Adipose tissue (tissue), 3 donors: Measurements from ENCODE around the gene ACSS3. TPM values are rescaled to one million over a fixed set of nuclear protein-coding genes. Genes with fewer than 3 reads are reported as not detected.
"Not testable (repeated sequence)": the region's sequence is repeated elsewhere in the genome, so short reads cannot be mapped to it uniquely, and the experiment has no call there.

Source experiments
- H3K27ac ChIP-seq: one replicate; pipeline ENCODE4 v1.5.1; 2013; ENCODE audit warnings: low read depth, low read length
- WGBS, 3 donors: extraction: QIAGEN DNeasy Blood & Tissue Kit; methylation state at CpG; one replicate each; pipeline ENCODE4 v1.1.7; 2013; 5-methylcytosine and 5-hydroxymethylcytosine counted together
- polyA plus RNA-seq, 3 donors: library from polyadenylated mRNA; stranded (reverse); fragments of 200-250 nt; gene quantifications; one replicate each; pipeline ENCODE4 v1.2.3, GENCODE V29; 2013
- donor health status: healthy with polysubstance abuse.
- donor health status: Bipolar disorder and iron deficiency.
- donor health status: healthy.

ACSS3 gene
- polyA plus RNA-seq, 3 donors: 3.8 to 27.9 (median 14.1) TPM

GRCh38 chr12:81147292-81147919, 69.5 kb downstream of the ACSS3 start:
- 73 to 77% (median 76%) methylated on average over 4 of the region's 4 CpGs for WGBS, 3 donors
- H3K27ac ChIP-seq: no peak overlapping the region

GRCh38 chr12:81150382-81150781, 72.5 kb downstream of the ACSS3 start:
- no peak overlapping the region for H3K27ac ChIP-seq
- WGBS, 3 donors: 76 to 86% (median 85%) methylated on average over 4 of the region's 4 CpGs

- H3K27ac ChIP-seq: no peak overlapping the region
- 83 to 86% (median 86%) methylated on average over 3 of the region's 3 CpGs for WGBS, 3 donors
Measured at GRCh38 chr12:81159856-81160255, 82.0 kb downstream of the ACSS3 start.

- WGBS, 3 donors: 94 to 96% (median 94%) methylated on average over 5 of the region's 5 CpGs
- no peak overlapping the region for H3K27ac ChIP-seq
Measured at GRCh38 chr12:81161680-81162079, 83.8 kb downstream of the ACSS3 start.

- 75 to 87% (median 82%) methylated on average over 4 of the region's 4 CpGs for WGBS, 3 donors
- no peak overlapping the region for H3K27ac ChIP-seq
Measured at GRCh38 chr12:81162391-81163136, 84.7 kb downstream of the ACSS3 start.

- no peak overlapping the region for H3K27ac ChIP-seq
Measured at GRCh38 chr12:81164827-81165226, 86.9 kb downstream of the ACSS3 start.

GRCh38 chr12:81166790-81167189, 88.9 kb downstream of the ACSS3 start:
- no peak overlapping the region for H3K27ac ChIP-seq
- 71 to 89% (median 78%) methylated on average over 2 of the region's 2 CpGs for WGBS, 3 donors

GRCh38 chr12:81167694-81168093, 89.8 kb downstream of the ACSS3 start:
- WGBS, 3 donors: 76 to 85% (median 78%) methylated on average over 1 of the region's 1 CpG
- no peak overlapping the region for H3K27ac ChIP-seq

- H3K27ac ChIP-seq: no peak overlapping the region
- 76 to 91% (median 84%) methylated on average over 3 of the region's 3 CpGs for WGBS, 3 donors
Measured at GRCh38 chr12:81168445-81168844, 90.6 kb downstream of the ACSS3 start.

GRCh38 chr12:81170072-81170471, 92.2 kb downstream of the ACSS3 start:
- H3K27ac ChIP-seq: no peak overlapping the region

GRCh38 chr12:81172851-81173250, 95.0 kb downstream of the ACSS3 start:
- no peak overlapping the region for H3K27ac ChIP-seq
- 72 to 80% (median 76%) methylated on average over 2 of the region's 2 CpGs for WGBS, 3 donors

- no peak overlapping the region for H3K27ac ChIP-seq
- 65 to 82% (median 71%) methylated on average over 4 of the region's 4 CpGs for WGBS, 3 donors
Measured at GRCh38 chr12:81174664-81175063, 96.8 kb downstream of the ACSS3 start.

- WGBS, 3 donors: 61 to 93% (median 80%) methylated on average over 1 of the region's 1 CpG
Measured at GRCh38 chr12:81176796-81177195, 98.9 kb downstream of the ACSS3 start.

GRCh38 chr12:81181691-81182090, 103.8 kb downstream of the ACSS3 start:
- 84 to 96% (median 95%) methylated on average over 2 of the region's 2 CpGs for WGBS, 3 donors
- no peak overlapping the region for H3K27ac ChIP-seq

More at GRCh38 chr12:81176796-81177195, 98.9 kb downstream of the ACSS3 start:
- no peak overlapping the region for H3K27ac ChIP-seq

- 85 to 96% (median 90%) methylated on average over 1 of the region's 1 CpG for WGBS, 3 donors
Measured at GRCh38 chr12:81187686-81188085, 109.8 kb downstream of the ACSS3 start.

GRCh38 chr12:81196595-81196994, 118.7 kb downstream of the ACSS3 start:
- H3K27ac ChIP-seq: no peak overlapping the region
- WGBS, 3 donors: 92 to 97% (median 93%) methylated on average over 3 of the region's 3 CpGs

More at GRCh38 chr12:81187686-81188085, 109.8 kb downstream of the ACSS3 start:
- no peak overlapping the region for H3K27ac ChIP-seq

GRCh38 chr12:81200561-81200960, 122.7 kb downstream of the ACSS3 start:
- H3K27ac ChIP-seq: not testable (repeated sequence)
- 70 to 82% (median 73%) methylated on average over 6 of the region's 6 CpGs for WGBS, 3 donors

GRCh38 chr12:81203671-81204204, 125.9 kb downstream of the ACSS3 start:
- WGBS, 3 donors: 16 to 61% (median 29%) methylated on average over 3 of the region's 3 CpGs
- H3K27ac ChIP-seq: no peak overlapping the region

GRCh38 chr12:81205416-81205815, 127.5 kb downstream of the ACSS3 start:
- H3K27ac ChIP-seq: no peak overlapping the region
- WGBS, 3 donors: 83 to 89% (median 87%) methylated on average over 1 of the region's 1 CpG

- no peak overlapping the region for H3K27ac ChIP-seq
- 85 to 87% (median 86%) methylated on average over 2 of the region's 2 CpGs for WGBS, 3 donors
Measured at GRCh38 chr12:81206429-81206828, 128.6 kb downstream of the ACSS3 start.
